ENCODE data around the gene GRIK1.

DNA sequence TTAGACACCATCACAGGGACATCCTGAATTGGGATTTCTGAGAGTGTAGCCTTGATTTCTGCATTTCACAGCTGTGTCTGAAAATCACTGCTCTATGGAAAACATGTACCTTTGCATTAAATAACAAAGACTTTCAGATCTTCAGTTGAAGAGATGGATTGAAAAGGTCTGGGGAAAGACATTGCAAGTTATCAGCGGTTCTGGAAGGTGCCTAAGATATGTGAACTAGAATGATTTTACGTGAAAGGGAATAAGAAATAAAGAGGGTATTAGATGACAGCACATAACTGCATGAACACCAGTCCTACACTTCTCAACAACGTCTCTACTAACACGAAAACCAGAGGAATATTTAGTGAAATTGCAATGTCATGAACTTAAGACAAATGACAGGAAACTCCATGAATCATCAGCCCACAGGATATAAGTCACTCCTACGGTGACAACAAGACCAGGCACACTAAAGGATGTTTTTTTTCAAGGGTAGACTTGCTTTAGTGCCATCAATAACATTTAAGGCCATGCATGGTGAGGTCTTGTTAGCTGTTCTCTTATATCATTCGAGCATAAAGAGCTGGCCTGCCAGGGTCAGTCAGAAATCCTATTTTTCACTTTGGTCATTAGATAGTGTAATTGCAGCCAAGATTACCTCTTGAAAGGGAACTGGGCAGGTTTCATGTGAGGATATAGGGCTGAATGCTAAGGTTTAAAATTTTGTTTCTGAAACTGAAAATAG is 283.1 kb downstream of the GRIK1 start:
- no peak for TF ChIP-seq POLR2A (IDR thresholded peaks at IDR 0.05; ENCODE audit: low read depth, low read length)
- no peak for TF ChIP-seq TAF1 (IDR thresholded peaks at IDR 0.05; ENCODE audit: borderline replicate concordance, low read depth, low read length)
